GM12878 (cell line): ENCODE results near the gene CCDC88A. TPM values are rescaled to one million over a fixed set of nuclear protein-coding genes. Genes with fewer than 3 reads are reported as not detected.

Source experiments
- MTA2 ChIP-seq: fragments of 450-650 bp; IDR thresholded peaks from 2 replicates; pipeline ENCODE4 v1.6.1; 2016; ENCODE audit warnings: low read depth, mild to moderate bottlenecking, moderate library complexity
- NFIC ChIP-seq: IDR thresholded peaks from 2 replicates; pipeline ENCODE4 v1.6.1; 2012; ENCODE audit warnings: low read depth, mild to moderate bottlenecking, inconsistent platforms, low read length, moderate library complexity
- NFYB ChIP-seq: IDR thresholded peaks from 2 replicates; pipeline ENCODE4 v1.6.1; 2011; ENCODE audit warnings: low read depth, mild to moderate bottlenecking, low read length, improper control_type of control experiment, moderate library complexity; ENCODE audit not compliant: insufficient read depth
- NR2F1 ChIP-seq: fragments of 450-650 bp; conservative IDR thresholded peaks from 2 replicates; pipeline ENCODE4 v1.6.1; 2017; ENCODE audit warnings: mild to moderate bottlenecking
- RFX5 ChIP-seq: IDR thresholded peaks from 2 replicates; pipeline ENCODE4 v1.6.1; 2011; ENCODE audit warnings: low read depth, low read length, improper control_type of control experiment
- SREBF2 ChIP-seq: IDR thresholded peaks from 2 replicates; pipeline ENCODE4 v1.6.1; 2012; ENCODE audit warnings: mild to moderate bottlenecking, low read length
- SRF ChIP-seq, 2 experiments: IDR thresholded peaks; 2 replicates each; pipeline ENCODE4 v1.6.1; 2011; ENCODE audit warnings: low read depth in 2 of 2, low read length in 2 of 2, mild to moderate bottlenecking in 1 of 2, moderate library complexity in 1 of 2
- TCF7 ChIP-seq: IDR thresholded peaks from 2 replicates; pipeline ENCODE4 v1.6.1; 2014; ENCODE audit warnings: antibody characterized with exemption, borderline replicate concordance
- polyA plus RNA-seq, 11 experiments: library from polyadenylated mRNA; depleted of rRNA in 4 of 11; unstranded in 6 of 11; stranded (reverse) in 5 of 11; fragments of >200 nt; fragmentation: Nextera tagmentation in 4 of 11; fragmentation: Illumina TruSeq in 1 of 11; extraction: Ambion mirVana in 4 of 11; extraction: Trizol in 1 of 11; gene quantifications; 1 replicate in 1 of 11; 2 replicates in 10 of 11; pipeline versions ENCODE4 v1.2.1 to v1.2.3, GENCODE V29; 2011 to 2016; ENCODE audit warnings: inconsistent platforms in 2 of 11, missing spikeins in 2 of 11, low read depth in 1 of 11
- total RNA-seq, 4 experiments: library from RNA; depleted of rRNA in 3 of 4; stranded (reverse); fragments of >200 nt in 3 of 4; fragmentation: Illumina TruSeq in 1 of 4; extraction: Trizol in 1 of 4; gene quantifications; 2 replicates each; pipeline versions ENCODE4 v1.2.1 to v1.2.3, GENCODE V29; 2013 to 2021
- TF ChIP-seq, protein P1 (sequence below): fragments of 450-650 bp; IDR thresholded peaks from 2 replicates; pipeline ENCODE4 v1.6.1; 2018; ENCODE audit warnings: mild to moderate bottlenecking, low read depth, moderate library complexity; ENCODE audit not compliant: partially characterized antibody
- TF ChIP-seq, protein P2 (sequence below): IDR thresholded peaks from 2 replicates; pipeline ENCODE4 v1.6.1; 2011; ENCODE audit warnings: mild to moderate bottlenecking, low read depth, low read length, moderate library complexity; ENCODE audit not compliant: insufficient replicate concordance
- TF ChIP-seq, protein P3 (sequence below): fragments of 450-650 bp; IDR thresholded peaks from 2 replicates; pipeline ENCODE4 v1.6.1; 2016; ENCODE audit warnings: mild to moderate bottlenecking
- TF ChIP-seq, protein P4 (sequence below): fragments of 450-650 bp; IDR thresholded peaks from 2 replicates; pipeline ENCODE4 v1.6.1; 2017; ENCODE audit warnings: mild to moderate bottlenecking, low read depth, inconsistent platforms; ENCODE audit not compliant: poor library complexity, severe bottlenecking
- TF ChIP-seq, protein P5 (sequence below): IDR thresholded peaks from 2 replicates; pipeline ENCODE4 v1.6.1; 2012; ENCODE audit warnings: mild to moderate bottlenecking, low read depth, low read length

CCDC88A gene
- total and polyA plus RNA-seq, 10 of the 15 experiments (the other 5 are each of a cell fraction or from before 2014, with no cell fraction given) = 1.8 to 71.6 (median 45.9) TPM

GRCh38 chr2:55419679-55420438 lies at the start of gene CCDC88A (continued):
- TF ChIP-seq, protein P1, sequence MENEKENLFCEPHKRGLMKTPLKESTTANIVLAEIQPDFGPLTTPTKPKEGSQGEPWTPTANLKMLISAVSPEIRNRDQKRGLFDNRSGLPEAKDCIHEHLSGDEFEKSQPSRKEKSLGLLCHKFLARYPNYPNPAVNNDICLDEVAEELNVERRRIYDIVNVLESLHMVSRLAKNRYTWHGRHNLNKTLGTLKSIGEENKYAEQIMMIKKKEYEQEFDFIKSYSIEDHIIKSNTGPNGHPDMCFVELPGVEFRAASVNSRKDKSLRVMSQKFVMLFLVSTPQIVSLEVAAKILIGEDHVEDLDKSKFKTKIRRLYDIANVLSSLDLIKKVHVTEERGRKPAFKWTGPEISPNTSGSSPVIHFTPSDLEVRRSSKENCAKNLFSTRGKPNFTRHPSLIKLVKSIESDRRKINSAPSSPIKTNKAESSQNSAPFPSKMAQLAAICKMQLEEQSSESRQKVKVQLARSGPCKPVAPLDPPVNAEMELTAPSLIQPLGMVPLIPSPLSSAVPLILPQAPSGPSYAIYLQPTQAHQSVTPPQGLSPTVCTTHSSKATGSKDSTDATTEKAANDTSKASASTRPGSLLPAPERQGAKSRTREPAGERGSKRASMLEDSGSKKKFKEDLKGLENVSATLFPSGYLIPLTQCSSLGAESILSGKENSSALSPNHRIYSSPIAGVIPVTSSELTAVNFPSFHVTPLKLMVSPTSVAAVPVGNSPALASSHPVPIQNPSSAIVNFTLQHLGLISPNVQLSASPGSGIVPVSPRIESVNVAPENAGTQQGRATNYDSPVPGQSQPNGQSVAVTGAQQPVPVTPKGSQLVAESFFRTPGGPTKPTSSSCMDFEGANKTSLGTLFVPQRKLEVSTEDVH = no peak
- TF ChIP-seq, protein P2, sequence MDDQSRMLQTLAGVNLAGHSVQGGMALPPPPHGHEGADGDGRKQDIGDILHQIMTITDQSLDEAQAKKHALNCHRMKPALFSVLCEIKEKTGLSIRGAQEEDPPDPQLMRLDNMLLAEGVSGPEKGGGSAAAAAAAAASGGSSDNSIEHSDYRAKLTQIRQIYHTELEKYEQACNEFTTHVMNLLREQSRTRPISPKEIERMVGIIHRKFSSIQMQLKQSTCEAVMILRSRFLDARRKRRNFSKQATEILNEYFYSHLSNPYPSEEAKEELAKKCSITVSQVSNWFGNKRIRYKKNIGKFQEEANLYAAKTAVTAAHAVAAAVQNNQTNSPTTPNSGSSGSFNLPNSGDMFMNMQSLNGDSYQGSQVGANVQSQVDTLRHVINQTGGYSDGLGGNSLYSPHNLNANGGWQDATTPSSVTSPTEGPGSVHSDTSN = peak; percentile 85
- TF ChIP-seq NFIC (no peak), SREBF2 (no peak), NFYB (no peak), MTA2 (no peak), SRF (IDR thresholded peaks at IDR 0.05; ENCODE audit: low read depth in 2 of 2, low read length in 2 of 2) (peak; percentile 78 to 88), NR2F1 (no peak; the same call in 1 of the 2 replicates), TCF7 (no peak), RFX5 (no peak)
- TF ChIP-seq, protein P3, sequence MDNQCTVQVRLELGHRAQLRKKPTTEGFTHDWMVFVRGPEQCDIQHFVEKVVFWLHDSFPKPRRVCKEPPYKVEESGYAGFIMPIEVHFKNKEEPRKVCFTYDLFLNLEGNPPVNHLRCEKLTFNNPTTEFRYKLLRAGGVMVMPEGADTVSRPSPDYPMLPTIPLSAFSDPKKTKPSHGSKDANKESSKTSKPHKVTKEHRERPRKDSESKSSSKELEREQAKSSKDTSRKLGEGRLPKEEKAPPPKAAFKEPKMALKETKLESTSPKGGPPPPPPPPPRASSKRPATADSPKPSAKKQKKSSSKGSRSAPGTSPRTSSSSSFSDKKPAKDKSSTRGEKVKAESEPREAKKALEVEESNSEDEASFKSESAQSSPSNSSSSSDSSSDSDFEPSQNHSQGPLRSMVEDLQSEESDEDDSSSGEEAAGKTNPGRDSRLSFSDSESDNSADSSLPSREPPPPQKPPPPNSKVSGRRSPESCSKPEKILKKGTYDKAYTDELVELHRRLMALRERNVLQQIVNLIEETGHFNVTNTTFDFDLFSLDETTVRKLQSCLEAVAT = no peak
- TF ChIP-seq, protein P4, sequence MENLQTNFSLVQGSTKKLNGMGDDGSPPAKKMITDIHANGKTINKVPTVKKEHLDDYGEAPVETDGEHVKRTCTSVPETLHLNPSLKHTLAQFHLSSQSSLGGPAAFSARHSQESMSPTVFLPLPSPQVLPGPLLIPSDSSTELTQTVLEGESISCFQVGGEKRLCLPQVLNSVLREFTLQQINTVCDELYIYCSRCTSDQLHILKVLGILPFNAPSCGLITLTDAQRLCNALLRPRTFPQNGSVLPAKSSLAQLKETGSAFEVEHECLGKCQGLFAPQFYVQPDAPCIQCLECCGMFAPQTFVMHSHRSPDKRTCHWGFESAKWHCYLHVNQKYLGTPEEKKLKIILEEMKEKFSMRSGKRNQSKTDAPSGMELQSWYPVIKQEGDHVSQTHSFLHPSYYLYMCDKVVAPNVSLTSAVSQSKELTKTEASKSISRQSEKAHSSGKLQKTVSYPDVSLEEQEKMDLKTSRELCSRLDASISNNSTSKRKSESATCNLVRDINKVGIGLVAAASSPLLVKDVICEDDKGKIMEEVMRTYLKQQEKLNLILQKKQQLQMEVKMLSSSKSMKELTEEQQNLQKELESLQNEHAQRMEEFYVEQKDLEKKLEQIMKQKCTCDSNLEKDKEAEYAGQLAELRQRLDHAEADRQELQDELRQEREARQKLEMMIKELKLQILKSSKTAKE = no peak
- TF ChIP-seq, protein P5, sequence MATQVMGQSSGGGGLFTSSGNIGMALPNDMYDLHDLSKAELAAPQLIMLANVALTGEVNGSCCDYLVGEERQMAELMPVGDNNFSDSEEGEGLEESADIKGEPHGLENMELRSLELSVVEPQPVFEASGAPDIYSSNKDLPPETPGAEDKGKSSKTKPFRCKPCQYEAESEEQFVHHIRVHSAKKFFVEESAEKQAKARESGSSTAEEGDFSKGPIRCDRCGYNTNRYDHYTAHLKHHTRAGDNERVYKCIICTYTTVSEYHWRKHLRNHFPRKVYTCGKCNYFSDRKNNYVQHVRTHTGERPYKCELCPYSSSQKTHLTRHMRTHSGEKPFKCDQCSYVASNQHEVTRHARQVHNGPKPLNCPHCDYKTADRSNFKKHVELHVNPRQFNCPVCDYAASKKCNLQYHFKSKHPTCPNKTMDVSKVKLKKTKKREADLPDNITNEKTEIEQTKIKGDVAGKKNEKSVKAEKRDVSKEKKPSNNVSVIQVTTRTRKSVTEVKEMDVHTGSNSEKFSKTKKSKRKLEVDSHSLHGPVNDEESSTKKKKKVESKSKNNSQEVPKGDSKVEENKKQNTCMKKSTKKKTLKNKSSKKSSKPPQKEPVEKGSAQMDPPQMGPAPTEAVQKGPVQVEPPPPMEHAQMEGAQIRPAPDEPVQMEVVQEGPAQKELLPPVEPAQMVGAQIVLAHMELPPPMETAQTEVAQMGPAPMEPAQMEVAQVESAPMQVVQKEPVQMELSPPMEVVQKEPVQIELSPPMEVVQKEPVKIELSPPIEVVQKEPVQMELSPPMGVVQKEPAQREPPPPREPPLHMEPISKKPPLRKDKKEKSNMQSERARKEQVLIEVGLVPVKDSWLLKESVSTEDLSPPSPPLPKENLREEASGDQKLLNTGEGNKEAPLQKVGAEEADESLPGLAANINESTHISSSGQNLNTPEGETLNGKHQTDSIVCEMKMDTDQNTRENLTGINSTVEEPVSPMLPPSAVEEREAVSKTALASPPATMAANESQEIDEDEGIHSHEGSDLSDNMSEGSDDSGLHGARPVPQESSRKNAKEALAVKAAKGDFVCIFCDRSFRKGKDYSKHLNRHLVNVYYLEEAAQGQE = no peak; the same call in 1 of the 2 replicates
